ENCODE data around the gene SPATA31D1. TPM values are rescaled to one million over a fixed set of nuclear protein-coding genes. Genes with fewer than 3 reads are reported as not detected.
A peak's percentile ranks its signal among the peaks of the same experiment; 100 is the strongest.

SPATA31D1 gene
- total RNA-seq, 1 donor, result not detected

GRCh38 chr9:81989700-81990099, 1.1 kb downstream of the SPATA31D1 start:
- H3K9me3 ChIP-seq (ENCODE audit: low read depth, low read length), result no peaks in the 10 kb centered on the region
- no peaks in the 10 kb centered on the region for H3K27me3 ChIP-seq (ENCODE audit: insufficient read depth, low read length)
- H3K4me3 ChIP-seq (ENCODE audit: low read length), result no peak overlapping the region
- no peaks in the 10 kb centered on the region for H3K4me1 ChIP-seq (ENCODE audit: insufficient read depth, low read length)

GRCh38 chr9:81993656-81994055, 5.1 kb downstream of the SPATA31D1 start:
- Histone ChIP-seq H3K9me3 (ENCODE audit: low read depth, low read length) (no peaks in the 10 kb centered on the region), H3K27me3 (ENCODE audit: insufficient read depth, low read length) (no peaks in the 10 kb centered on the region), H3K4me1 (ENCODE audit: insufficient read depth, low read length) (no peaks in the 10 kb centered on the region), H3K4me3 (ENCODE audit: low read length) (no peak overlapping the region)

GRCh38 chr9:81999806-82000205, 11.2 kb downstream of the SPATA31D1 start:
- Histone ChIP-seq H3K4me3 (ENCODE audit: low read length) (no peak overlapping the region), H3K4me1 (ENCODE audit: insufficient read depth, low read length) (no peaks in the 10 kb centered on the region), H3K27me3 (ENCODE audit: insufficient read depth, low read length) (no peaks in the 10 kb centered on the region), H3K9me3 (ENCODE audit: low read depth, low read length) (no peaks in the 10 kb centered on the region)

- Histone ChIP-seq H3K4me3 (ENCODE audit: low read length) (no peak overlapping the region), H3K9me3 (ENCODE audit: low read depth, low read length) (peaks cover 4% of the 10 kb centered on the region), H3K4me1 (ENCODE audit: insufficient read depth, low read length) (no peaks in the 10 kb centered on the region), H3K27me3 (ENCODE audit: insufficient read depth, low read length) (no peaks in the 10 kb centered on the region)
These were observed 22.1 kb downstream of the SPATA31D1 start for GRCh38 chr9:82010711-82011110.

GRCh38 chr9:82011133-82011532, 22.6 kb downstream of the SPATA31D1 start:
- H3K4me3 ChIP-seq (ENCODE audit: low read length), result no peak overlapping the region
- peaks cover 4% of the 10 kb centered on the region for H3K9me3 ChIP-seq (ENCODE audit: low read depth, low read length)
- no peaks in the 10 kb centered on the region for H3K4me1 ChIP-seq (ENCODE audit: insufficient read depth, low read length)
- no peaks in the 10 kb centered on the region for H3K27me3 ChIP-seq (ENCODE audit: insufficient read depth, low read length)

- Histone ChIP-seq H3K4me3 (ENCODE audit: low read length) (no peak overlapping the region), H3K27me3 (ENCODE audit: insufficient read depth, low read length) (no peaks in the 10 kb centered on the region), H3K9me3 (ENCODE audit: low read depth, low read length) (peaks cover 4% of the 10 kb centered on the region), H3K4me1 (ENCODE audit: insufficient read depth, low read length) (no peaks in the 10 kb centered on the region)
These were observed 23.7 kb downstream of the SPATA31D1 start for GRCh38 chr9:82012276-82012675.

- Histone ChIP-seq H3K4me3 (ENCODE audit: low read length) (no peak overlapping the region), H3K27me3 (ENCODE audit: insufficient read depth, low read length) (no peaks in the 10 kb centered on the region), H3K9me3 (ENCODE audit: low read depth, low read length) (no peaks in the 10 kb centered on the region), H3K4me1 (ENCODE audit: insufficient read depth, low read length) (no peaks in the 10 kb centered on the region)
These were observed 31.8 kb downstream of the SPATA31D1 start for GRCh38 chr9:82020331-82020730.

GRCh38 chr9:82021198-82021597, 32.6 kb downstream of the SPATA31D1 start:
- no peaks in the 10 kb centered on the region for H3K4me1 ChIP-seq (ENCODE audit: insufficient read depth, low read length)
- no peak overlapping the region for H3K4me3 ChIP-seq (ENCODE audit: low read length)
- H3K27me3 ChIP-seq (ENCODE audit: insufficient read depth, low read length), result no peaks in the 10 kb centered on the region
- H3K9me3 ChIP-seq (ENCODE audit: low read depth, low read length), result no peaks in the 10 kb centered on the region

- Histone ChIP-seq H3K9me3 (ENCODE audit: low read depth, low read length) (no peaks in the 10 kb centered on the region), H3K27me3 (ENCODE audit: insufficient read depth, low read length) (no peaks in the 10 kb centered on the region), H3K4me3 (ENCODE audit: low read length) (no peak overlapping the region), H3K4me1 (ENCODE audit: insufficient read depth, low read length) (no peaks in the 10 kb centered on the region)
These were observed 33.5 kb downstream of the SPATA31D1 start for GRCh38 chr9:82022121-82022520.

GRCh38 chr9:82024908-82025307, 36.3 kb downstream of the SPATA31D1 start:
- no peaks in the 10 kb centered on the region for H3K4me1 ChIP-seq (ENCODE audit: insufficient read depth, low read length)
- no peaks in the 10 kb centered on the region for H3K27me3 ChIP-seq (ENCODE audit: insufficient read depth, low read length)
- no peaks in the 10 kb centered on the region for H3K9me3 ChIP-seq (ENCODE audit: low read depth, low read length)
- H3K4me3 ChIP-seq (ENCODE audit: low read length), result no peak overlapping the region

GRCh38 chr9:82031538-82032280, 43.1 kb downstream of the SPATA31D1 start:
- peak overlapping the region; percentile 4 for H3K4me3 ChIP-seq (ENCODE audit: low read length)

GRCh38 chr9:82034956-82035731, 46.6 kb downstream of the SPATA31D1 start:
- Histone ChIP-seq H3K9me3 (ENCODE audit: low read depth, low read length) (no peaks in the 10 kb centered on the region), H3K4me1 (ENCODE audit: insufficient read depth, low read length) (no peaks in the 10 kb centered on the region), H3K27me3 (ENCODE audit: insufficient read depth, low read length) (no peaks in the 10 kb centered on the region), H3K4me3 (ENCODE audit: low read length) (no peak overlapping the region)

More at GRCh38 chr9:82031538-82032280, 43.1 kb downstream of the SPATA31D1 start:
- no peaks in the 10 kb centered on the region for H3K9me3 ChIP-seq (ENCODE audit: low read depth, low read length)
- H3K4me1 ChIP-seq (ENCODE audit: insufficient read depth, low read length), result no peaks in the 10 kb centered on the region
- H3K27me3 ChIP-seq (ENCODE audit: insufficient read depth, low read length), result no peaks in the 10 kb centered on the region

- H3K27me3 ChIP-seq (ENCODE audit: insufficient read depth, low read length), result no peaks in the 10 kb centered on the region
- H3K9me3 ChIP-seq (ENCODE audit: low read depth, low read length), result no peaks in the 10 kb centered on the region
- no peak overlapping the region for H3K4me3 ChIP-seq (ENCODE audit: low read length)
- no peaks in the 10 kb centered on the region for H3K4me1 ChIP-seq (ENCODE audit: insufficient read depth, low read length)
These were observed 47.5 kb downstream of the SPATA31D1 start for GRCh38 chr9:82036086-82036485.

GRCh38 chr9:82037126-82037525, 48.6 kb downstream of the SPATA31D1 start:
- H3K27me3 ChIP-seq (ENCODE audit: insufficient read depth, low read length), result no peaks in the 10 kb centered on the region
- H3K4me1 ChIP-seq (ENCODE audit: insufficient read depth, low read length), result no peaks in the 10 kb centered on the region
- no peaks in the 10 kb centered on the region for H3K9me3 ChIP-seq (ENCODE audit: low read depth, low read length)
- H3K4me3 ChIP-seq (ENCODE audit: low read length), result no peak overlapping the region

- no peak overlapping the region for H3K4me3 ChIP-seq (ENCODE audit: low read length)
- no peaks in the 10 kb centered on the region for H3K9me3 ChIP-seq (ENCODE audit: low read depth, low read length)
- H3K4me1 ChIP-seq (ENCODE audit: insufficient read depth, low read length), result no peaks in the 10 kb centered on the region
- H3K27me3 ChIP-seq (ENCODE audit: insufficient read depth, low read length), result no peaks in the 10 kb centered on the region
These were observed 50.3 kb downstream of the SPATA31D1 start for GRCh38 chr9:82038897-82039296.
